ENCODE measurements around the gene ZFP92. TPM values are rescaled to one million over a fixed set of nuclear protein-coding genes. Genes with fewer than 3 reads are reported as not detected.

ZFP92 gene
- total and polyA plus RNA-seq, 10 of the 15 experiments (the other 5 are each of a cell fraction or from before 2014, with no cell fraction given), result 0.02 to 1.6 (median 0.09) TPM; not detected in 2

DNA sequence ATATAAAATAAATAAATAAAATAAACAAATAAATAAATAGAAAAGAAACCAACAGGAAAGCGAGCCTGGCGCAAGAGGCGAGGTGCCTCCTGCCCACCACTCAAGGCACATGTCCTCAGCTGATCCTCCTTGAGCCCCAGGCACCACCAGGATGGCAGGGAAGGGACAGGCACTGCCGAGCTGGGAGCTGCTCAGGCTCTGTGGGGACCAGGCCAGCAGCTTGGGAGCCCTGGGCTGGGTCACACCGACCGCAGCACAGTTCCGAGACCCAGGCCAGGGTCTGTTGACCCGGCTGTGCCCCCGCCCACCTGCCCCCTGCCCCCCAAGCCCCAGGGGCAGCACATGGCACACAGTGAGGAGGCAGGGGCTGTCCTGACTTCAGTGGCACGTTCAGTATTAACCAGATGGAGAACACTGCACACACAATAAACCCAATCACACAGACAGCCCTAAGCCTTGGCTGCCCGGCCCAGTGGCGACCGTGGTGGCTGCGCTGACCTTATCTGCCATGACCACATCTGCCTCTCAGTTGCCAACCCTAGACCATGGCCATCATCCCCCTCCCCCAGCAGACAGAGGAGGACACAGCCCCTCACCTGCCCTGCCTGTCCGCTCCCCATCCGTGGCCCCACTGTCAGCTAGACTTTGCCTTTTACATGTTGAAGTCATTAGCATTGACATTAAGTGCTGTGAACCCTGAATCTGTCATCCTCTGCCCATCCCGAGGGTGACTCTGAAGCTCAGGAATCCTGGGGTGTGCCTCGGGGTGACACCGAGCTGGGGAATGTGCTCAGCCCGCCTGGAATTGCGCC lies 37.5 kb downstream of the ZFP92 start:
- Histone ChIP-seq H3K36me3 (ENCODE audit: control insufficient read depth in 2 of 2, insufficient read depth in 2 of 2, low read length in 1 of 2) (no peaks in the 10 kb centered on the region), H3K79me2 (ENCODE audit: control insufficient read depth, insufficient read depth, low read length) (no peaks in the 10 kb centered on the region), H2AFZ (ENCODE audit: control insufficient read depth, low read depth, low read length) (no peak overlapping the region), H4K20me1 (ENCODE audit: control insufficient read depth, insufficient read depth) (no peaks in the 10 kb centered on the region), H3K4me1 (ENCODE audit: control insufficient read depth, insufficient read depth, low read length) (no peaks in the 10 kb centered on the region), H3K4me3 (no peak overlapping the region), H3K27ac (ENCODE audit: control insufficient read depth, insufficient read depth) (no peak overlapping the region), H3K9ac (ENCODE audit: control insufficient read depth, insufficient read depth, low read length) (no peak overlapping the region), H3K4me2 (ENCODE audit: control insufficient read depth, insufficient read depth) (no peak overlapping the region), H3K27me3 (replicated peaks in 1 of 2; ENCODE audit: control insufficient read depth in 2 of 2, insufficient read depth in 2 of 2, low read length in 1 of 2) (no peaks in the 10 kb centered on the region), H3K9me3 (replicated peaks; ENCODE audit: control insufficient read depth, insufficient read depth, low read length) (no peaks in the 10 kb centered on the region)
- intact Hi-C loops (cut with micrococcal nuclease; ENCODE audit: unreplicated experiment) (no loop called here), in situ Hi-C loops (cut with MboI) (no loop called here)
- TF ChIP-seq STAT3 (IDR thresholded peaks at IDR 0.05; ENCODE audit: low read depth, low read length) (no peak), EGR1 (IDR thresholded peaks at IDR 0.05; ENCODE audit: borderline replicate concordance in 1 of 2, low read depth in 2 of 2, low read length in 2 of 2) (no peak), ZBTB11 (CRISPR knock-in tag; IDR thresholded peaks at IDR 0.05) (no peak), TCF3 (IDR thresholded peaks at IDR 0.05; ENCODE audit: borderline replicate concordance, insufficient read depth, low read depth, low read length) (no peak), ZNF207 (IDR thresholded peaks at IDR 0.05; ENCODE audit: borderline replicate concordance) (no peak), SUZ12 (IDR thresholded peaks at IDR 0.05; ENCODE audit: unreplicated experiment) (no peak), IKZF2 (IDR thresholded peaks at IDR 0.05) (no peak)
- DNase-seq (ENCODE audit: low read depth, low spot score) (no peak), ATAC-seq (no peak), FAIRE-seq (no peak)
- SMC1A ChIA-PET (ENCODE audit: uncharacterized antibody, unreplicated experiment), result no interaction called here
- no TSS peak for BruUV-seq (replicated peaks)
- RAD21 ChIA-PET (ENCODE audit: unreplicated experiment), result no interaction called here
- POLR2A ChIA-PET, result no interaction called here
- 68% methylated on average over 19 of the region's 21 CpGs for WGBS (ENCODE audit: insufficient coverage, insufficient replicate concordance, low lambda C conversion rate, missing lambda C conversion rate)
- CTCF ChIA-PET, result no interaction called here
